Activated T-cell treated with anti-CD3 and anti-CD28 coated beads, Interleukin-2, amount 50 U/mL, for 1 hour (primary cell): Measurements from ENCODE around the gene ZFPM1.

Experiments
- DNase-seq: peaks from one replicate; pipeline ENCODE4 v3.0.0-alpha.2; 2020

The ZFPM1 gene

DNA sequence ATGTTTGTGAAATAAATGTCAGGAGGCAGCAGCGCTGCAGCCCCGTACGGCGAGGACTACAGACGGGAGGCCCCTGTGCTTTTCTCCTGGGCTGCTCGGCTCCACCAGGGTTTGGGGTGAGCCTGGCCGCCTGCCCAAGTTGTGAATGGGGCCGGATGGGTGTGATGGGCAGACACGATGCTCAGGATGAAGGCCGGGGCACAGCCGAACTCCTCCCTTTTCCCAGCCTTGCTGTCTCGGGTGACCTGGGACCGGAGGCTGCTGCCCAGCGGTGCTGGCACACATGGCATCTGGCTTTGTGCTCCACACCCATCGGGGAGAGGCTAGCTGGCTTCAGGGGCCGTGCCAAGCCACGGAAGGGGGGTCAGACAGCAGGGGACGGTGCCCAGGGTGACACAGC lies 34.2 kb upstream of the ZFPM1 start:
- DNase-seq, result no peak

DNA sequence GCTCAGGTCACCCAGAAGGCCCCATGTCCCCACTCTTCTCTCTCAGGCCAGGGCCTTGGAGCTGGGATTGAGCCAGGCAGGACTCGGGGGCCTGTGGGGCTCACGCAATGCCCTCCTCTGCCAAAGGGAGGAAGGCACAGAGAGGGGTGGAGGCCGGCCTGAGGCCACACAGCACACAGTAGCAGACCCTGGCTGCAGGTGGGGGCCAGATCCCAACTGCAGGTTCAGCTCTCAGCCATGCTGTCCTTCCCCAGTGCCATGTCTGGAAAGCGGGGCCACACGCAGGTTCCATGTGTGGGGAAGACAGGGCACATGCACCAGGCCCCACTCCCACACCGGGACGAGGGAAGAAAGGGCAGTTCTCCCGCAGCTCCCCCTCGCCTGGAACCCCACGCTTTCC lies 33.3 kb upstream of the ZFPM1 start:
- DNase-seq, result no peak

DNA sequence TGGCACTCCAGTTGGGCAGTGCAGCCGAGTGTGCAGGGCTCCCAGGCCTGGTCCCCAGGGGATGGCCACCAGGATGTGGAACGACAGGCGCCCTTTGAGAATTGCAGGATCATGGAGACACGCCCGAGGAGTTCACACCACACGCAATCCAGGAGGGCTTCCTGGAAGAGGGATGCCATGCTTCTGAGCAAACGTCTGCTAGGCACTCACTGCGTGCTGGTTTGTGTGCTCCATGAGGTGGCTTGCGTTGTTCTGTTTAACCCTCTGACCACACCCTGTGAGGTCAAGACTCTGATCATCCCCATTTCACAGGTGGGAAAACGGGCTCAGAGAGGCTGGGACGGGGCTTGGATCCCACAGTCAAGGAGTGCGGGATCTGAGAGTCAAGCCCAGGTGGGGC lies 32.6 kb upstream of the ZFPM1 start:
- no peak for DNase-seq

DNA sequence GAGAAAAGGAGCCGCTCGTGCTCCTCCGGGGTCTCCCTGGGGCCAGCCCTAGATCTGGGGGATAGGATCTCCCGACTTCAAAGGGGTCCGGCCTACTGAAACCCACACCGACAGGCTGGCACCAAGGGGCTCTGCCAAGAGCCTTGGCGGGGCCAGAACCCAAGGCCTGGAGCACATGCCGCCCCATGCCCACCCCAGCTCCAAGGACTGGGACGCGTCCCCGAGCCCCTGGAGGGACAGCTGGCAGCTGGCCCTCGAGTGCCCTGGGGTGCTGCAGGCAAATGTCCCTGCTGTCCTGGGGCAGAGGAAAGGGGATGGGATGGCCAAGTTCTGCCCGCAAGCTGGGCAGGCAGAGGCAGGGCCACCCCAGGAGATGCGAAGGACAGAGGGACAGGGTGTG lies 31.8 kb upstream of the ZFPM1 start:
- no peak for DNase-seq

DNA sequence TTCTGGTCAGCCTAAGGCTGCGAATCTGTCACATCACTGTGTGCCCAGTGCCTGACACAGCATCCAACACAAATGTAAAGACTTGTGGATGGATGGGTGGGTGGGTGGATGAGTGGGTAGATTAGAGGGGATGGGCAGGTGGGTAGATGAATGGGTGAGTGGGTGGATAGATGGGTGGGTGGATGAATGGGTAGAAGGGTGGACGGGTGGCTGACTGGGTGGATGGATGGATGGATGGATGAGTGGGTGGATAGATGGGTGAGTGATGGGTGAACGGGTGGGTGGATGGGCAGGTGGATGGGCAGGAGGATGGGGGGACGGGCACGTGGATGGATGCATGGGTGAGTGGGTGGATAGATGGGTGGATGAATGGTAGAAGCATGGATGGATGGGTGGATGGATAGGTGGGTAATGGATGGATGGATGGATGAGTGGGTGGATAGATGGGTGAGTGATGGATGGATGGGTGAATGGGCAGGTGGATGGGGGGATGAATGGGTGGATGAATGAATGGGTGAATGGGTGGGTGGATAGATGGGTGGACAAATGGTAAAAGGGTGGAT lies 31.1 kb upstream of the ZFPM1 start:
- no peak for DNase-seq

DNA sequence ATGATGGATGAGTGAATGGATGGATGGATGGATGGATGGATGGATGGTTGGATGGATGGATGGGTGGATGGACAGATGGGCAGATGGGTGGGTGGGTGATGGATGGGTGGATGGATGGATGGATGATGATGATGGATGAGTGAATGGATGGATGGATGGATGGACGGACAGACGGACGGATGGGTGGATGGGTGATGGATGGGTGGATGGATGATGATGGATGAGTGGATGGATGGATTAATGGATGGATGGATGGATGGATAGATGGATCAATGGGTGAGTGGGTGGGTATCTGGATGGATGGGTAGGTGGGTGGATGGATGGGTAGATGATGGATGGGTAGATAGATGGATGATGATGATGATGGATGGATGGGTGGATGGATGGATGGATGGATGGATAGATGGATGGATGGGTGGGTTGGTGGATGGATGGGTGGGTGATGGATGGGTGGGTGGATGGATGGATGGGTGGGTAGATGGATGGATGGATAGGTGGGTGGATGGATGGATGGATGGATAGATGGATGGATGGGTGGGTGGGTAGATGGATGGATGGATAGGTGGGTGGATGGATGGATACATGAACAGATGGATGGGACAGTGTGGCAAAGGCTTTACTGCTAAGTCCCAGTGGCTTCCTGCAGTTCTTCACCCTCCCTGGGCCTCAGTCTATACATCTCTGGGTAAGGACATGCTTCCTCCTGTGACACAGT lies 30.2 kb upstream of the ZFPM1 start:
- no peak for DNase-seq

DNA sequence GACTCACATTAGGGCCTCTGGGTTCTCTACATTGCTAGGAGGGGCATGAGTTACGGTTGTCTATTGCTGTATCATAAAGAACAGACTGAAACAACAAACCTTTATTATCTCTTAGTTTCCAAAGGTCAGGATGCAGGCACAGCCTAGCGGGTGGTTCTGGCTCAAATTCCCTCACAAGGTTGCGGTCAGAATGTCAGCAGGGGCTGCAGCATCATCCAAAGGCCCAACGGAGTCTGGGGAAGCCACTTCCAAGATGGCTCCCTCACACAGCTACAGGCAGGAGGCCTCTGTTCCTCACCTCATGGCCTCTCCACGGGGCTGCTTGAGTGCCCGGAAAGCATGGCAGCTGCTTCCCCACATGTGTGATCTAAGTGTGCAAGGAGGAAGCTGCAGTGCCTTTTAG lies 29.6 kb upstream of the ZFPM1 start:
- no peak for DNase-seq

DNA sequence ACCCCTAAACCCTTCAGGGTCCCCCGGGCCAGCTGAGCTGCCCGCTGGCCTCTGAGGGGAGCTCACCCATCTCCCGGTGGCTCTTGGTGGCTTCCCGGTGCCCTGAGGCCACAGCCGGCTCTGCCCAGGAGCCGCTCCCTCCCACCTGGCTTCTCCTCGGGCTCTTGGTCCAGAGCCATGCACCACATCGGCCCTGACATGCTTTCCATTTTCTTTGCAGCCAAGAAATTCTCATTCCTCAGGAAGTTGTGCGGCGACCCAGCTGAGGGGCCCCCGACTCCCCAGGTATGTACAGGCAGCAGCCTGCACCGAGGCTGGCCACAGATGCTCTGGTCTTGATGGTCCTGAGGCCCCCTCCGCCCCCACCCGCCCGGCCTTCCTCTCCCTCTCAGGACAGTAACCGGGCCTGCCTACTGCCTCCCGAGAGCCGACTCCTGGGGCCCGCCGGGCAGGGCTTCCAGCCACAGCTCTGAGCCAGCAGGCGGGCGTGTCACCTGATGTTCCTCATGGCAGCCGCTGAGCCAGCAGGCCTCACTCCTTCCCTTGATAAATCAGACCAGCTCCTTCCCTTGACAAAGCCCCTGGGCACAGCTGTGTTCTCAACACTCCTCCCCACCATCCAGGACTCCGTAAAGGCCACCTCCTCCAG lies 28.4 kb upstream of the ZFPM1 start:
- DNase-seq, result no peak

DNA sequence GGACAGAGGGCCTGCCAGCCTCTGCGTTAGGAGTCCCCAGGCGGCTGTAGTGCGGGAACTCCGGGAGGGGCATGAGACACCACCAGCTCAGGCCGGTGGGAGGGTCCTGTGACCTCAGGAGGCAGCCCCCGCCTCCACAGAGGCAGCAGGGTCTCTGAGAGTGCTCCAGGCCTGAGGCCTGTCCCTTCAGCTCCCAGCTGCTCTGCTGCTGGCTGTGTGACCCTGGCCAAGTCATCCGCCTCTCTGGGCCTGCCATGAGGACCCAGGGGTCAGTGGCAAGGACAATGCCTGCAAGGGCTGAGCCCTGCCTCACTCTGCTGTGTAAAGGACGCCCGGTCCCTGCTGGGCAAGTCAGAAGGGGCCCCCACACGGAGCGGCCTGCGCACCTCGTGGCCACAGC lies 27.1 kb upstream of the ZFPM1 start:
- DNase-seq, result no peak

DNA sequence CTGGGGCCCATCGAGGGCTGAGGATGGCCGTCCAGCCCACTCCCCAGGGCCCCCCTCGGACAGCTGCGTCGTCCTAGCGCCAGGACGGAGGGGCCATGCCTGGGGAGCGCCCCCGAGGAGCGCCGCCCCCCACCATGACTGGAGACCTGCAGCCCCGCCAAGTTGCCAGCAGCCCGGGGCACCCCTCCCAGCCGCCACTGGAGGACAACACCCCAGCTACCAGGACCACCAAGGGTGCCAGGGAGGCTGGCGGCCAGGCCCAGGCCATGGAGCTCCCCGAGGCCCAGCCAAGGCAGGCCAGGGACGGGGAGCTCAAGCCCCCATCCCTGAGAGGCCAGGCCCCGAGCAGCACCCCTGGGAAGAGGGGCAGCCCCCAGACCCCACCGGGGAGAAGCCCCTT lies 25.7 kb upstream of the ZFPM1 start:
- DNase-seq, result no peak

DNA sequence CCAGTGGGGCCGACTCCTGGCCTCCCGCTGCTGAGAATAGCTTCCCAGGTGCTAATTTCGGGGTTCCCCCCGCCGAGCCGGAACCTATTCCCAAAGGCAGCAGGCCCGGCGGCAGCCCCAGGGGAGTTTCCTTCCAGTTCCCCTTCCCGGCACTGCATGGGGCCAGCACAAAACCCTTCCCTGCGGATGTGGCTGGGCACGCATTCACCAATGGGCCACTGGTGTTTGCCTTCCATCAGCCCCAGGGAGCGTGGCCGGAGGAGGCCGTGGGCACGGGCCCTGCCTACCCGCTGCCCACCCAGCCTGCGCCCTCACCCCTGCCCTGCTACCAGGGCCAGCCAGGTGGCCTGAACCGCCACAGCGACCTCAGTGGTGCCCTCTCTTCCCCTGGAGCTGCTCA lies 24.9 kb upstream of the ZFPM1 start:
- DNase-seq, result no peak

DNA sequence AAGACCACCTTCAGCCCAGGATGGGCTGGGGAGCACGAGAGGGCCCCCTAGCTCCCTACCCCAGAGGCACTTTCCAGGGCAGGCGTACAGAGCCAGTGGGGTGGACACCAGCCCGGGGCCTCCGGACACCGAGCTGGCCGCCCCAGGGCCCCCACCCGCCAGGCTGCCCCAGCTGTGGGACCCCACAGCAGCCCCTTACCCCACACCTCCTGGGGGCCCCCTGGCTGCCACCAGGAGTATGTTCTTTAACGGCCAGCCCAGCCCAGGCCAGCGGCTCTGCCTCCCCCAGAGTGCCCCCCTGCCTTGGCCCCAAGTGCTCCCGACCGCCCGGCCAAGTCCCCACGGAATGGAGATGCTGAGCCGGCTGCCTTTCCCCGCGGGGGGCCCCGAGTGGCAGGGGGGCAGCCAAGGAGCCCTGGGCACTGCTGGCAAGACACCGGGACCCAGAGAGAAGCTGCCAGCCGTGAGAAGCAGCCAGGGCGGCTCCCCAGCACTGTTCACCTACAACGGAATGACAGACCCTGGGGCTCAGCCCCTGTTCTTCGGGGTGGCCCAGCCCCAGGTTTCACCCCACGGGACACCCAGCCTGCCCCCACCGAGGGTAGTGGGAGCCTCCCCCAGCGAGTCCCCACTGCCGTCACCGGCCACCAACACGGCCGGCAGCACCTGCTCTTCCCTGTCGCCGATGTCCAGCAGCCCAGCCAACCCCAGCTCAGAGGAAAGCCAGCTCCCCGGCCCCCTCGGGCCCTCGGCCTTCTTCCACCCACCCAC lies 24.3 kb upstream of the ZFPM1 start:
- no peak for DNase-seq

DNA sequence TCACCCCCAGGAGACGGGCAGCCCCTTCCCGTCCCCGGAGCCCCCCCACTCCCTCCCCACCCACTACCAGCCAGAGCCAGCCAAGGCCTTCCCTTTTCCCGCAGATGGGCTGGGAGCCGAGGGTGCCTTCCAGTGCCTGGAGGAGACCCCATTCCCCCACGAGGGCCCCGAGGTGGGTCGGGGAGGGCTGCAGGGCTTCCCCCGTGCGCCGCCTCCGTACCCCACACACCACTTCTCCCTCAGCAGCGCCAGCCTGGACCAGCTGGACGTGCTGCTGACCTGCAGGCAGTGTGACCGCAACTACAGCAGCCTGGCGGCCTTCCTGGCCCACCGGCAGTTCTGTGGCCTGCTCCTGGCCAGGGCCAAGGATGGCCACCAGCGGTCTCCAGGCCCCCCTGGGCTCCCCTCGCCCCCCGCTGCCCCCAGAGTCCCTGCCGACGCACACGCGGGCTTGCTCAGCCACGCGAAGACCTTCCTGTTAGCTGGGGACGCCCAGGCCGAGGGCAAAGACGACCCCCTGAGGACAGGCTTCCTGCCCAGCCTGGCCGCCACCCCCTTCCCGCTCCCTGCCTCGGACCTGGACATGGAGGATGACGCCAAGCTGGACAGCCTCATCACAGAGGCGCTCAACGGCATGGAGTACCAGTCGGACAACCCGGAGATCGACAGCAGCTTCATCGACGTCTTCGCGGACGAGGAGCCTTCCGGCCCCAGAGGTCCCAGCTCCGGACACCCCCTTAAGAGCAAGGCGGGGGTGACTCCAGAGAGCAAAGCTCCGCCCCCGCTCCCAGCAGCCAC lies 23.5 kb upstream of the ZFPM1 start:
- no peak for DNase-seq

DNA sequence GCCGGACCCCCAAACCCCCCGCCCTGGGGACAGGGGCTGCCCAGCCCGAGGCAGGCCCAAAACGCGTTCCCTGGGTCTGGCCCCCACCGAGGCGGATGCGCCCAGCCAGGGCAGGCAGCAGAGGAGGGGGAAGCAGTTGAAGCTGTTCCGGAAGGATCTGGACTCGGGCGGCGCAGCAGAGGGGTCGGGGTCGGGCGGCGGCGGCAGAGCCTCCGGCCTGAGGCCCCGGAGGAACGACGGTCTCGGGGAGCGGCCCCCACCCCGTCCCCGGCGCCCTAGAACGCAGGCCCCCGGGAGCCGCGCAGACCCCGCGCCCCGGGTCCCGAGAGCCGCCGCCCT lies 22.9 kb upstream of the ZFPM1 start:
- no peak for DNase-seq

DNA sequence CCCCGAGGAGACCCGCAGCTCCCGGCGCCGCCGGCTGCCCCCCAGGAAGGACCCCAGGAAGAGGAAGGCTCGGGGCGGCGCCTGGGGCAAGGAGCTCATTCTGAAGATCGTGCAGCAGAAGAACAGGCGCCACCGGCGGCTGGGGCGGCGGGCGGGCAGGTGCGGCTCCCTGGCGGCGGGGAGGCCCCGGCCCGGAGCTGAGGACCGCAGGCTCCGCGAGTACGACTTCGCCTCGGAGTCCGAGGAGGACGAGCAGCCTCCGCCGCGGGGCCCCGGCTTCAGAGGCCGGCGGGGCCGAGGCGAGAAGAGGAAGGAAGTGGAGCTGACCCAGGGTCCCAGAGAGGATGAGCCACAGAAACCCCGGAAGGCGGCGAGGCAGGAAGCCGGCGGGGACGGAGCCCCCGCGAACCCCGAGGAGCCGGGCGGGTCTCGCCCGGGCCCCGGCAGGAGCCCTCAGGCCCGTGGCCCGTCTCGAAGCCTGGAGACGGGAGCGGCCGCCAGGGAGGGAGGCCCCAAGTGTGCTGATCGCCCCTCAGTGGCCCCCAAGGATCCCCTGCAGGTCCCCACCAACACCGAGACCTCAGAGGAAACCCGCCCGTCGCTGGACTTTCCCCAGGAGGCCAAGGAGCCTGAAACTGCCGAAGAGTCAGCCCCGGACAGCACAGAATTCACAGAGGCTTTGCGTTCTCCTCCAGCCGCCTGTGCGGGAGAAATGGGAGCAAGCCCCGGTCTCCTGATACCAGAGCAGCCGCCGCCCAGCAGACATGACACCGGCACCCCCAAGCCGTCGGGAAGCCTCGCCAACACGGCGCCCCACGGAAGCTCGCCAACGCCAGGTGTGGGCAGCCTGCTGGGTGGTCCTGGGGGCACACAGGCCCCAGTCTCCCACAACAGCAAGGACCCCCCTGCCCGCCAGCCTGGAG lies 22.3 kb upstream of the ZFPM1 start:
- peak; percentile 65 for DNase-seq

DNA sequence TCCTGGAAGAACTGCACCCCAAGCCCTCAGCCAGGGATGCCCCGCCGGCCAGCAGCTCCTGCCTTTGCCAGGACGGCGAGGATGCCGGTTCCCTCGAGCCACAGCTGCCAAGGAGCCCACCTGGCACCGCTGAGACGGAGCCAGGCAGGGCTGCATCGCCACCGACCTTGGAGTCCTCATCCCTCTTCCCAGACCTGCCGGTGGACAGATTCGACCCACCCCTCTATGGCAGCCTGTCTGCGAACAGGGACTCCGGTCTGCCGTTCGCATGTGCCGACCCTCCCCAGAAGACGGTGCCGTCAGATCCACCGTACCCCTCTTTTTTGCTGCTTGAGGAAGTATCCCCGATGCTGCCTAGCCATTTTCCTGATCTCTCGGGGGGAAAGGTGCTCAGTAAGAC lies 21.4 kb upstream of the ZFPM1 start:
- no peak for DNase-seq

DNA sequence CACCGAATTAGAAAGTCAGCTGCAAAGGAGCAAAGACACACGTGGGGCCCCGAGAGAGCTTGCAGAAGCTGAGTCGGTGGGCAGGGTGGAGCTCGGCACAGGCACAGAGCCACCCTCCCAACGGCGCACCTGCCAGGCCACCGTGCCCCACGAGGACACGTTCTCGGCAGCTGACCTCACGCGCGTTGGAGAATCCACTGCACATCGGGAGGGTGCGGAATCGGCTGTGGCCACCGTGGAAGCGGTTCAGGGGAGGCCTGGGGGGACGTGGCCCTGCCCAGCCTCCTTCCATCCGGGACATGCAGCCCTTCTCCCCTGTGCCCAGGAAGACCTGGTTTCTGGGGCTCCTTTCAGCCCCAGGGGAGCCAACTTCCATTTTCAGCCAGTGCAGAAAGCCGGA lies 20.9 kb upstream of the ZFPM1 start:
- no peak for DNase-seq

DNA sequence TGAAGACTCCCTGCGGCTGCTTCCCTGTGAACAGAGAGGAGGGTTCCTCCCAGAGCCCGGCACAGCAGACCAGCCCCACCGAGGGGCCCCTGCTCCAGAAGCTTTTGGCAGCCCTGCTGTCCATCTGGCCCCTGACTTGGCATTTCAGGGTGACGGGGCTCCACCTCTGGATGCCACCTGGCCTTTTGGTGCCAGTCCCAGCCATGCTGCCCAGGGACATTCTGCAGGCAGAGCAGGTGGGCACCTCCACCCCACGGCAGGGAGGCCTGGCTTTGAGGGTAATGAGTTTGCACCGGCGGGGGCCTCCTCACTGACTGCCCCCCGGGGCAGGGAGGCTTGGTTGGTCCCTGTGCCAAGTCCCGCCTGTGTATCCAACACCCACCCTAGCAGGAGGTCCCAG lies 20.3 kb upstream of the ZFPM1 start:
- no peak for DNase-seq

DNA sequence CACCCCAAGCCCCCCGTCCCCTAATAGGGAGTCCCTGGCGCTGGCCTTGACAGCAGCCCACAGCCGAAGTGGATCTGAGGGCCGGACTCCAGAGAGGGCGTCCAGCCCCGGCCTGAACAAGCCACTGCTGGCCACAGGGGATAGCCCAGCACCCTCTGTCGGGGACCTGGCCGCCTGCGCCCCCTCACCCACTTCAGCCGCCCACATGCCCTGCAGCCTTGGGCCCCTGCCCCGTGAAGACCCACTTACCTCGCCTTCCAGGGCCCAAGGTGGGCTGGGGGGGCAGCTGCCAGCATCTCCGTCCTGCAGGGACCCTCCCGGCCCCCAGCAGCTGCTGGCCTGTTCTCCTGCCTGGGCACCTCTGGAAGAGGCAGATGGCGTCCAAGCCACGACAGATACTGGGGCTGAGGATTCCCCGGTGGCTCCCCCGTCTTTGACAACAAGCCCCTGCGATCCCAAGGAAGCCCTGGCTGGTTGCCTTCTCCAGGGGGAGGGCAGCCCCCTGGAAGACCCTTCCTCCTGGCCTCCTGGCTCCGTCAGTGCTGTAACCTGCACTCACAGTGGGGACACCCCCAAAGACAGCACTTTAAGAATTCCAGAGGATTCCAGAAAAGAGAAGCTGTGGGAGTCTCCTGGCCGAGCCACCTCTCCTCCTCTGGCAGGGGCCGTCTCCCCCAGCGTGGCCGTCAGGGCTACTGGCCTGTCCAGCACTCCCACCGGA lies 19.3 kb upstream of the ZFPM1 start:
- no peak for DNase-seq

DNA sequence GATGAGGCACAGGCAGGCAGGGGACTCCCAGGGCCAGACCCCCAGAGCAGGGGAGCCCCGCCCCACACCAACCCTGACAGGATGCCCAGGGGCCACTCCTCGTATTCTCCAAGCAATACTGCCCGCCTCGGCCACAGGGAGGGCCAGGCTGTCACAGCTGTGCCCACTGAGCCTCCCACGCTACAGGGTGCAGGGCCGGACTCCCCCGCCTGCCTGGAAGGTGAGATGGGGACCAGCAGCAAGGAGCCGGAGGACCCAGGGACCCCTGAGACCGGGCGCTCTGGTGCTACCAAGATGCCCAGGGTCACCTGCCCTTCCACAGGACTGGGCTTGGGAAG lies 18.8 kb upstream of the ZFPM1 start:
- DNase-seq, result no peak

DNA sequence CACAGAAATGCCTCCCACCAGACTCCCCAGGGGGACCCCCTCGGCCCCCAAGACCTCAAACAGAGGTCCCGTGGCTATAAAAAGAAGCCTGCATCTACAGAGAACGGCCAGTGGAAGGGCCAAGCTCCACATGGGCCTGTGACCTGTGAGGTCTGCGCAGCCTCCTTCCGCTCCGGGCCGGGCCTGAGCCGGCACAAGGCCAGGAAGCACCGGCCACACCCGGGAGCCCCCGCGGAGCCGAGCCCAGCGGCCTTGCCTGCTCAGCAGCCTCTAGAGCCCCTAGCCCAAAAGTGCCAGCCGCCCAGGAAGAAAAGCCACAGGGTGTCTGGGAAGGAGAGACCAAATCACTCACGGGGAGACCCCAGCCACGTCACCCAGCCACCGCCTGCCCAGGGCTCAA lies 18.3 kb upstream of the ZFPM1 start:
- no peak for DNase-seq
